ENCODE data around the gene PRKCZ. TPM values are rescaled to one million over a fixed set of nuclear protein-coding genes. Genes with fewer than 3 reads are reported as not detected.
A peak's percentile ranks its signal among the peaks of the same experiment; 100 is the strongest.

Gene PRKCZ
- total RNA-seq, 1 donor = 0.72 TPM

- Histone ChIP-seq H3K27ac (ENCODE audit: low read depth, low read length) (no peak within 1 kb of the TSS), H3K4me3 (ENCODE audit: insufficient read depth, low read length) (no peak within 1 kb of the TSS), H3K79me2 (ENCODE audit: insufficient read depth, low read length) (no peaks in the 10 kb centered on the region), H3K36me3 (ENCODE audit: insufficient read depth, low read length) (no peaks in the 10 kb centered on the region), H3K9me3 (ENCODE audit: low read depth, low read length) (no peaks in the 10 kb centered on the region), H4K20me1 (ENCODE audit: insufficient read depth, low read length) (no peaks in the 10 kb centered on the region), H3K4me2 (ENCODE audit: insufficient read depth, low read length) (peak within 1 kb of the TSS; percentile 32), H2AFZ (ENCODE audit: low read length) (no peak within 1 kb of the TSS), H3K4me1 (ENCODE audit: insufficient read depth, low read length) (no peaks in the 10 kb centered on the region), H3K27me3 (ENCODE audit: insufficient read depth, low read length) (peaks cover 26% of the 10 kb centered on the region)
- DNase-seq (ENCODE audit: insufficient read length, low spot score, missing footprints) = peak; percentile 95
- TF ChIP-seq CTCF (IDR thresholded peaks at IDR 0.05; ENCODE audit: extremely low read depth, low read depth, low read length) = no peak
Observed at GRCh38 chr1:2003541-2004131, 46.6 kb upstream of the PRKCZ start, which contains the start of gene CFAP74. CFAP74 (minus strand) TSS chr1:2003786; CDS start chr1:1990956, 12,830 bp downstream.

- TF ChIP-seq CTCF (IDR thresholded peaks at IDR 0.05; ENCODE audit: extremely low read depth, low read depth, low read length) = no peak
- Histone ChIP-seq H3K27me3 (ENCODE audit: insufficient read depth, low read length) (peaks cover 26% of the 10 kb centered on the region), H3K79me2 (ENCODE audit: insufficient read depth, low read length) (no peaks in the 10 kb centered on the region), H3K36me3 (ENCODE audit: insufficient read depth, low read length) (no peaks in the 10 kb centered on the region), H2AFZ (ENCODE audit: low read length) (no peak overlapping the region), H3K4me3 (ENCODE audit: insufficient read depth, low read length) (no peak overlapping the region), H3K4me2 (ENCODE audit: insufficient read depth, low read length) (no peak overlapping the region), H4K20me1 (ENCODE audit: insufficient read depth, low read length) (no peaks in the 10 kb centered on the region), H3K4me1 (ENCODE audit: insufficient read depth, low read length) (no peaks in the 10 kb centered on the region), H3K9me3 (ENCODE audit: low read depth, low read length) (no peaks in the 10 kb centered on the region), H3K27ac (ENCODE audit: low read depth, low read length) (no peak overlapping the region)
- peak; percentile 73 for DNase-seq (ENCODE audit: insufficient read length, low spot score, missing footprints)
Observed at GRCh38 chr1:2004856-2005255, 45.4 kb upstream of the PRKCZ start.

DNA sequence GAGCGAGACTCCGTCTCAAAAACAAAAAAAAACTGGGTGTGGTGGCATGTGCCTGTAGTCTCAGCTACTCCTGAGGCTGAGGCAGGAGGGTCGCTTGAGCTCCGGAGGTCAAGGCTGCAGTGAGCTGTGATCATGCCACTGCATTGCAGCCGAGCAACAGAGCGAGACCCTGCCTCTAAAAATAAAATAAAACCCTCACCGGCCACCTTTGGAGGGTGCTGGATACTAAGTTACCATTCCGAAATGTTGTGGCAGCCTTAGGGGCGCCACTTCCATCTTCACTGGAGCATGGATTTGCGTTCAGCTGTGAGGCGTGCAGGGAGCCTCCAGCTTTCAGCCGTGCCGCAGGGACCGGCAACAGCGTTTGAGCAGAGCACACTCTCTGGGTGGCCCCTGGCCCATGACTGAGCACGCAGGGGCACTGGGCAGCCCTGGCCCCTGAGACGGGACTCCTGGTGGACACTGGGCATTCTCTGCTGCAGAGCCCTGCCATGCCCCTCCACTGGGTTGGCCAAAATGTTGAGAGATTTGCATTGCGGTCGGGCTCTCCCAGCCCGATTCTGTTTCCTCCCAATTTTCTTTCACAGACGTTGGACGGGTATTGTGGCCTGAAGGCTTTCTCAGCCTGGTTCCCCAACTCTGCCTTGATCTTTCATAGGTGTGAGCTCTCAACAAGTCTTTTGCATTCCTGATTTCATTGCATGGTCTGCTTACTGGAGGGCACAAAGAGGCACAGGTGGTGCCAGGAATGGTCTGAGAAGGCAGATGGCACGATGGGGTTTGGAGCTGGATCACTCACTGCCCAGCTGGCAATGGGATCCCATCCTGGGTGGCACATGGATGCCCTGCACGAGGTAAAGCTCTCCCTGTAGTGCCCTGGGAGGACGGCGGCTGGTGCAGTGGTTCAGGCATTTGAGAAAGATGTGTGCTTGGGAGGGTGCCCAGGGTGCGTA lies 40.8 kb upstream of the PRKCZ start:
- Histone ChIP-seq H3K4me2 (ENCODE audit: insufficient read depth, low read length) (no peak overlapping the region), H2AFZ (ENCODE audit: low read length) (no peak overlapping the region), H3K27ac (ENCODE audit: low read depth, low read length) (no peak overlapping the region), H3K4me1 (ENCODE audit: insufficient read depth, low read length) (no peaks in the 10 kb centered on the region), H3K36me3 (ENCODE audit: insufficient read depth, low read length) (no peaks in the 10 kb centered on the region), H3K9me3 (ENCODE audit: low read depth, low read length) (no peaks in the 10 kb centered on the region), H3K79me2 (ENCODE audit: insufficient read depth, low read length) (no peaks in the 10 kb centered on the region), H3K27me3 (ENCODE audit: insufficient read depth, low read length) (peaks cover 15% of the 10 kb centered on the region), H4K20me1 (ENCODE audit: insufficient read depth, low read length) (no peaks in the 10 kb centered on the region), H3K4me3 (ENCODE audit: insufficient read depth, low read length) (no peak overlapping the region)
- no peak for TF ChIP-seq CTCF (IDR thresholded peaks at IDR 0.05; ENCODE audit: extremely low read depth, low read depth, low read length)
- DNase-seq (ENCODE audit: insufficient read length, low spot score, missing footprints) = peak; percentile 52

DNA sequence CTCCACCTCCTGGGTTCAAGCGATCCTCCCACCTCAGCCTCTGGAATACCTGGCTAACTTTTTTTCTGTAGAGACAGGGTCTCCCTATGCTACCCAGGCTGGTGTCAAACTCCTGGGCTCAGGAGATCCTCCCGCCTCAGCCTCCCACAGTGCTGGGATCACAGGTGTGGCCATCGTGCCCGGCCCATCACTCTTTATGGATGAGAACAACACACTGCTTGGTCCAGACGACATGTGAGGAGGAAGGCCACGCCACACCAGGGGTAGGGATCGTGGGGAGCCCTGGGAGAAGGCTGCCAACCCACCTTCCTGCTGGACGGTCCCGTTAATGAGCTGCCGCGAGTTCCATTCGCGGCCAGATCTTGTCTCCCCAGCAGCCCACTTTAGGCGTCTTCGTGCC lies 36.0 kb upstream of the PRKCZ start:
- H3K36me3 ChIP-seq (ENCODE audit: insufficient read depth, low read length) = no peaks in the 10 kb centered on the region
- H2AFZ ChIP-seq (ENCODE audit: low read length) = no peak overlapping the region
- no peak overlapping the region for H3K4me2 ChIP-seq (ENCODE audit: insufficient read depth, low read length)
- H3K27me3 ChIP-seq (ENCODE audit: insufficient read depth, low read length) = peaks cover 35% of the 10 kb centered on the region
- peak; percentile 60 for DNase-seq (ENCODE audit: insufficient read length, low spot score, missing footprints)
- H3K9me3 ChIP-seq (ENCODE audit: low read depth, low read length) = no peaks in the 10 kb centered on the region
- H3K27ac ChIP-seq (ENCODE audit: low read depth, low read length) = no peak overlapping the region
- no peaks in the 10 kb centered on the region for H3K79me2 ChIP-seq (ENCODE audit: insufficient read depth, low read length)
- no peaks in the 10 kb centered on the region for H3K4me1 ChIP-seq (ENCODE audit: insufficient read depth, low read length)
- H3K4me3 ChIP-seq (ENCODE audit: insufficient read depth, low read length) = no peak overlapping the region
- H4K20me1 ChIP-seq (ENCODE audit: insufficient read depth, low read length) = no peaks in the 10 kb centered on the region
- no peak for TF ChIP-seq CTCF (IDR thresholded peaks at IDR 0.05; ENCODE audit: extremely low read depth, low read depth, low read length)

Measured in osteoblast (primary cell).